GM04504 (cell line): ENCODE results near the gene IER5.

Source experiments
- DNase-seq: peaks from one replicate; pipeline ENCODE4 v3.0.0-alpha.2; 2012; ENCODE audit warnings: low read depth

Gene IER5

GRCh38 chr1:181135437-181135731, 46.9 kb downstream of the IER5 start:
- DNase-seq, result no peak

- DNase-seq, result peak; percentile 85
These were observed 47.6 kb downstream of the IER5 start for GRCh38 chr1:181135815-181136737.

- no peak for DNase-seq
These were observed 48.2 kb downstream of the IER5 start for GRCh38 chr1:181136738-181137122.

- DNase-seq, result no peak
These were observed 48.8 kb downstream of the IER5 start for GRCh38 chr1:181137217-181137743.

GRCh38 chr1:181139631-181140061, 51.1 kb downstream of the IER5 start:
- DNase-seq, result no peak

GRCh38 chr1:181140398-181140797, 51.9 kb downstream of the IER5 start:
- no peak for DNase-seq

- DNase-seq, result no peak
These were observed 52.4 kb downstream of the IER5 start for GRCh38 chr1:181140891-181141290.

- no peak for DNase-seq
These were observed 53.0 kb downstream of the IER5 start for GRCh38 chr1:181141431-181141910.
